NCI-H1092 (cell line): ENCODE measurements around the gene SLC39A3.

Experiments used
- DNase-seq: peaks from one replicate; lab custom pipeline; 2025; lab: John Stamatoyannopoulos, UW

Gene SLC39A3

DNA sequence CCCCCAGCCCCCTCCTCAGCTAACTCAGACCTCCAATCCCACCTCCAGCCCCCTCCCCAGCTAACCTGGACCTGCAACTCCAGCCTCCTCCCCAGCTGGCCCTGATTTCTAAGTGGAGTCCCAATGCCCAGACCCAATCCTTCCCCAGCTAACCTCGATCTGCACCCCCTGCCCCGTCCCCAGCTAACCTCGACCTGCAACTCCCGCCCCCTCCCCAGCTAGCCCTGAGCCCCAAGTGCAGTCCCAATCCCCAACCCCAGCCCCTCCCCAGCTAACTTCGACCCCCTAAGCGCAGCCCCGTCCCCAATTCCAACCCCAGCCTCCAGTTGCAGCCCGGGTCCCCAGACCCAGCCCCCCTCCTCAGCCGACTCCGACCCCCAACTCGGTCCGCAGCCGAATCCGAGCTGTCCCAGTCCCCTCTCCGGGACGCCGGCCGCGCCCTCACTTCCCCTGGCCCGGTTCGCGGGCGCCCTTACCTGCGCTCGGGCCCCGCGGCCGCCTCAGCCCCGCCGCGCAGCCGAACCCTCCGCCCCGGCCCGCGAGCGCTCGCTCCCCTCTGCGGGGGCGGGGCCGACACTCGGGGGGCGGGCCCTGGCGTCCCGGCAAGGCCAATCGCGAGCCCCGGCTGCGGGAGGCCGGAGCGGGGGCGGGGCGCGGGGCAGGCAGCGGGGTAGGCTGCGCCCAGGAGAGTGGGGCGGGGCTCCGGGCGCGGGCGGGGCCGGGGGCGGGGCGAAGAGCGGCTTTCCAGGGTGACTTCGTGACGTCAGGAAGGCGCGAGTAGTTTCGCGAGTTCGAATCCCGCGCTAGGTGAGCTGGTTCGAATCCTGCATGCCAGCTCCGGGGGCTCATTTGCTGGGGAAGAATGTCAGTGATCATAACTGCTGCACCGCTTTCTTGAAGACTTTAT lies 37.4 kb downstream of the SLC39A3 start, which contains the start of gene GNG7:
Gene GNG7 (minus strand): TSS at position 525 of the 907 bp plus-strand sequence. CDS start 182,006 bp downstream, outside the sequence.
- peak; percentile 61 for DNase-seq

DNA sequence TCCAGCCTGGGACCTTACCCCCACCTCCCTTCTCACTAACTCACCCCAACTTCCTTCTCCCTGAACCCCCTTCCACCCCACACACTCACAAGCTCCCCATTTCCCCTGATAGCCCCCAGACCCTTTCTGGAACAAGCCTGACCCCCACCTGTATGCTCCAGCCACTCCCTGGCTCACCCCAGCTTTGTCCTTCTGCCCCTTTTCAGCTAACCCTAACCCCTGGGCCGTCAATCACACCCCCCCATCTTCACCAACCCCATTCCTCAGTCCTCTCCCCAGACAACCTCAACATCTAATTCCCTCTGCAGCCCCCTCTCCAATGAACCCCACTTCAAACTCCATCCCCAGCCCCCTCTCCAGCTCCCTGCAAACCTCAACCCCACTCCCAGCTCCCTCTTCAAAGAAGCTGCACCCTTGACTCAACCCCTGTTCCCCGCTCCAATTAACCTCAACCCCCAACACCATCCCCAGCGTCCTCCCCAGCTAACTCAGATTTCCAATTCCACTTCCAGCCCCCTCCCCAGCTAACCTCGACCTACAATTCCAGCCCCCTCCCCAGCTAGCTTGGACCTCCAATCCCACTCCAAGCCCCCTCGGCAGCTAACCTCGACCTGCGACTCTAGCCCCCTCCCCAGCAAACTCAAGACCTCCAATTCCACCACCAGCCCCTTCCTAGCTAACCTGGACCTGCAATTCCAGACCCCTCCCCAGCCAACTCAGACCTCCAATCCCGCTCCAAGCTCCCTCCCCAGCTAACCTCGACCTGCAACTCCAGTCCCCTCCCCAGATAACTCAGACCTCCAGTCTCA lies 38.3 kb downstream of the SLC39A3 start:
- no peak for DNase-seq

DNA sequence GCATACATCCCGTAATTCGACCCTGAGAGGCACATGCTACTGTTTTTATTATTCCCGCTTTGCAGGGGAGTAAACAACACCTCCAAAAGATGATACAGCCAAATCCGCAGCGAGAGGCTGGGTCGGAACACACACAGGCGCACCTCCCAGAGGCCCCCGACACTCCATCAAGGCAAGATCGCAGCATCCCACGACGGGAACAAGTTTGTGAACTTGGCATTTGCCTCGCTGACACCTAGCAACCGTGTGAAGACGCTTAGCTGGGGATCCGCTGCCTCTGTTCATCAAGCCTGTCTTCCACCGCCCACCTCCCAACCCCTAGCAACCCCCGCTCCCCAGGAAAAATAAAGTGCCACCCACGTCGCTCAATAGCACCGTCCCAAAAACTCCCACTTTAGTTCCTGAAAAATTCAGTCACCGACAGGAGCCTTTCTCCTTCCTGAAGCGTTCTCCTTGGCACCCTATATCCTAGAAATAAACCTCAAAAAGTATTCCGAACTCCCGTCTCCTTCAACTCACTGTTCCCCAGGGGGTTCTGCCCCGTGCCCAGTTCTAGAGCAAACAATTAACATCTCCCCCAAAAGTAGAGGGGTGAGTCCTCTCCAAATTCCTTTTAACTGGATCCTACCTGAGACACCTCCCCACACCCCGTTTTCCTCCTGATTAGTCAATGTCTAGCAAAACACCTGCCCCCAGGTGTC lies 39.0 kb downstream of the SLC39A3 start:
- DNase-seq = no peak

DNA sequence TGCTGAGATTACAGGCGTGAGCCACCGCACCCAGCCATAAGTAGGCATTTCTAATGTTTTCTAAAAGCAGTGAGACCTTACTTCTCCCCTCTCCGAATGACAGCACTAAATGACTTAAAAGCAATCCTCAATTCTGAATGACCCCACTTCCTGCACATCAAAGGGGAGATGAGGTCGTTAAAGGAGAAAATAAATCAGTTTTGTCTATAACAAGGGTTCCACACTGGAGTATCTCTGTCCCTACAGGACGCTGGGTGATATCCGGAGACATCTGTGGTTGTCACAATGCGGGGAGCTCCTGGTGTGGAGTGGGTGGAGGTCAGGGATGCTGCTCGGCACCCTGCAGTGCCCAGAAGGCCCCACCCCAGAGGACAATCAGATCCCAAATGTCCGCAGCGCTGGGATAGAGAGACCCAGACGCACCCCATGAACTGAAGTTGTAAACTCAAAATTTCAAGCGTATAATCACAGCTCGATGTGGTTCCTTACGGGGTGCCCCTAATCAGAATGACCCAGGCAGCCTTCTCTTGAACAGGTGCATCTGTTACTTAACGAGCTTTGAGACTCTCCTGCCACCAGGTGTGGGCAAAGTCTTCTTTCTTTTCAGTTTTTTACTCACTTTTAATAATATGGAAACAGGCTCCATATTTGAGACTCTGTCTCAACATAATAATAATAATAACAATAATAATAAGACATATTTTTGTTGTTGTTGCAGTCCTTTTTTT lies 40.2 kb downstream of the SLC39A3 start:
- DNase-seq = no peak

DNA sequence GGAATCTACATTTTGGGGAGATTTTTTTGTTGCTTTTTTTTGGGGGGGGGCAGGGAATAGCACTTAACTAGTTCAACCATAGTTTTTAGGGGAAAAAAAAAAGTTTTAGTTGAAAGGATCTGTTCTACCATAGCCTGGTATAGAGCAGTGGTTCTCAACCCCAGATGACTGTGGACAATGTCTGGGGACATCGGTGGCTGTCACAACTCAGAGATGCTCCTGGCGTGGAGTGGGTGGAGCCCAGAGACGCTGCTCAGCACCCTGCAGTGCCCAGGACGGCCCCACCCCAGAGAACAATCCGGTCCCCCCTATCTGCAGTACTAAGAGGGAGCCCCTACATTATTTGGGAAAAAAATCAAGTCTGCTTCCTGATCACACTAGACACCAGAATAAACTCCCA lies 45.6 kb downstream of the SLC39A3 start:
- DNase-seq = no peak

DNA sequence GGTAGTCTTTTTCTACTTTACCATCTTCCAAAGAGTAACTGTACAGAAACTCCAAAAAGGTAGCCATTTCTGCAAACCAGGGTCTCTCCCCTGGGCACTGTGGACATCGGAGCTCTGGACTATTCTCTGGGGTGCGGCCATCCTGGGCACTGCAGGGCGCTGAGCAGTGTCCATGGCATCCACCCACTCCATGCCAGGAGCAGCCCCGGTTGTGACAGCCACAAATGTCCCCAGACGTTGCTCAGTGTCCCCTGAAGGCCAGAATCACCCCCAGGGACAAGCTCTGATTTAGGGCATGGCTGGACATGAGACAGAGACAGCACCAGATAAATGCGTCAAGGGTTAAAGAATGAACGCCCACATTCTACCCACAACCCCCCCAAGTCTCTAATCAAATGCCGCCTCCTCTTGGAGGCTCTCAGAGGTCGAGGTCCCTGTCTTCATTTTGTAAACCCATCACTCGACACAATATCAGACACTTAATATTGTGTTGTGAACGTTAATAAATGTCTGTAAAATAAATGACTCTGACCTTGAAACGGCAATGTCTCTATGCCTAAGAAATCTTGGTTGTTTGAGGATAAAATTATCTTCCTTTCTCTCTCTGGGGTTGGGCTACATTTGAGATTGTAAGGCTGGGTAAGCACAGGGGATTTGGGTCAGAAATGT lies 46.2 kb downstream of the SLC39A3 start:
- no peak for DNase-seq

DNA sequence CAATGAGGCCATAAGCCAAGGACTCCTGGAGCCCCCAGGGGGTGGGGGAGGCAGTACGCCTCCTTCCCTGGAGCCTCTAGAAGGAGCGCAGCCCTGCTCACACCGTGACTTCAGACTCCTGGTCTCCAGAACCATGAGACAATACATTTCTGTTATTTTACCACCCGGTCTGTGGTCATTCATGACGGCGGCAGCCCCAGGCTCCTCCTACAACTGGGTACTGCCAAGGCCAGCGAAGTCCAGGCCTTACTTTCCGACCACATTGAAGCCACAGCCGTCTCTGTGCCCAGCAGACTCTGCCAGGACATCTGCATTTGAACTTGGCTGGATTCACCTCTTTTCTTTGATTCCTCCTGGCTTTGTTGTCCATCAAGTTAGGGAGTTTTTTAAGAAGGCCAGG lies 47.9 kb downstream of the SLC39A3 start:
- DNase-seq = no peak

DNA sequence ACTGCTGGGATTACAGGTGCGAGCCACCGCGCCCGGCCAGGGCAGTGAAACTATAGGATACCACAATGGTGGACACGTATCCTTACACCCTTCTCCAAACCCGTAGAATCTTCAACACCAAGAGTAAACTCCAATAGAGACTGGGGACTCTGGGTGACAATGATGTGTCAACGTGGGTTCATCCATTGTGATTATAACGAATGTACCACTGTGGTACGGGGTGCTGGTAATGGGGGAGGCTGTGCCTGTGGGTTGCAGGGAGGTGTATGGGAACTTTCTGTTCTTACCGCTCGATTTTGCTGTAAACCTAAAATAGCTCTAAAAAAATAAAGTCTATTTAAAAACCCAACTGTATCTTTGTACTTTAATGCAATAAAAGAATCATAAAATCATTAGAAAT lies 49.0 kb downstream of the SLC39A3 start:
- DNase-seq = no peak

DNA sequence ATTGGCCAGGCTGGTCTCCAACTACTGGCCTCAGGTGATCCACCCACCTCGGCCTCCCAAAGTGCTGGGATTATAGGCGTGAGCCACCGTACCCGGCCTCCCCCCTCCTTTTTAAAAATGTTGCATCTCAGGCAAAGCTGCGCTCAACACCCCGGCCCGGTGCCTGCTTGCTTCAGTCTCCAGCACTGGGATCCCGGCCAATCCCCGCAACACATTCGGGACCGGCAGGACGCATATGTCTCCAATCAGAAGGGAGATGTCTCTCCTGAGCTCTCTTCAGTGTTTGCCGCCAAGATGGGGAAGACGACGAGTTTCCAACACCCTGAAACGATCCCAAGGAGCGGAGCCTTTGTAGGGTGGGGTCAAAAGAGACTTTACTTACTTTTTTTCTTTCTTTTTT lies 53.5 kb downstream of the SLC39A3 start:
- no peak for DNase-seq

DNA sequence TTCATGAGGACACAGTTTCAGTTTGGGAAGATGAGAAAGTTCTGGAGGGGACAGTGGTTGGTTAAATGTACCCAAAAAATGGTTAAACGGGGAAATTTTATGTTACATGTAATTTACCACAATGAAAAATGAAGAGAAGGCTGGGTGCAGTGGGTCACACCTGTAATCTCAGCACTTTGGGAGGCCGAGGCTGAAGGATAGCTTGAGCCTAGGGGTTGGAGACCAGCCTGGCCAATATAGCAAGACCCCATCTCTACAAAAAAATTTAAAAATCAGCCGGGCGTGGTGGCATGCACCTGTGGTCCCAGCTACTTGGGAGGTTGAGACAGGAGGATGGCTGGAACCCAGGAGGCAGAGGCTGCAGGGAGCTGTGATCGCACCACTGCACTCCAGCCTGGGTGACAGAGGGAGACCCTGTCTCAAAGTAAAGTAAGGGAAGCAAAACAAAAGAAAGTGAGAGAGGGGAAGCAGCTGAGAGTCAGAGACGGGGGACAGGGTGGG lies 54.6 kb downstream of the SLC39A3 start:
- no peak for DNase-seq

DNA sequence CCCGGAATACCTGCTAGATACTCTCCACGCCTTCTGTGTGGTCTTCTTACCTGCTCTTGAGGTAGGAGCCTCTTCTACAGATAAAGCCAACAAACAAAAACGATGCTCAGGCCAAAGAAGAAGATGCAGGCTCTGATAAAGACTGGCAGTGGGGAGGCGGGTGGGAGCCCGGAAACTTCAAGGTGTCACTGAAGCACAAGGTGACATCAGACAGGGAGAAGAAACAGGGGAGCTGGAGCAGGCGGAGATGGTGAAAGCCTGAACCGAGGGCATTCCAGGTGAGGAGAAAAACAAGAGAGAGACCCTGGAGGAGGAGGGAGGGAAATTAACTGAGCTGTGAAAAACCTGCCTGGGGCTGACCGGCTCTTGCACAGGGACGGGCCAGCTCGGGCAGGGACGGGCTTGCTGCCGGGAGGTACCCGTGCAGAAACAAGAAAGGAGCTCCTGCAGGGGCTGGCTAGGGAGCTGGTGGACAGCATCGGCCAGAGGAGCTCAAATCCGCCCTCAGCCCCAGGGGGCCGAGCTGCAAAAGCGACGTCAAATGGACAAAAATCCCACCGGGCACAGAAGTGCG lies 56.3 kb downstream of the SLC39A3 start:
- no peak for DNase-seq
